ELR (cell line): ENCODE measurements around the gene RAB15.

ENCODE experiments used
- DNase-seq: peaks from one replicate; pipeline ENCODE4 v3.0.0-alpha.2; 2015; ENCODE audit warnings: low read depth

RAB15 gene

GRCh38 chr14:64954491-64955240 lies 17.5 kb downstream of the RAB15 start:
- no peak for DNase-seq

GRCh38 chr14:64953661-64954060 lies 18.5 kb downstream of the RAB15 start:
- DNase-seq = no peak

- no peak for DNase-seq
Observed at GRCh38 chr14:64953310-64953654, 18.9 kb downstream of the RAB15 start.

DNA sequence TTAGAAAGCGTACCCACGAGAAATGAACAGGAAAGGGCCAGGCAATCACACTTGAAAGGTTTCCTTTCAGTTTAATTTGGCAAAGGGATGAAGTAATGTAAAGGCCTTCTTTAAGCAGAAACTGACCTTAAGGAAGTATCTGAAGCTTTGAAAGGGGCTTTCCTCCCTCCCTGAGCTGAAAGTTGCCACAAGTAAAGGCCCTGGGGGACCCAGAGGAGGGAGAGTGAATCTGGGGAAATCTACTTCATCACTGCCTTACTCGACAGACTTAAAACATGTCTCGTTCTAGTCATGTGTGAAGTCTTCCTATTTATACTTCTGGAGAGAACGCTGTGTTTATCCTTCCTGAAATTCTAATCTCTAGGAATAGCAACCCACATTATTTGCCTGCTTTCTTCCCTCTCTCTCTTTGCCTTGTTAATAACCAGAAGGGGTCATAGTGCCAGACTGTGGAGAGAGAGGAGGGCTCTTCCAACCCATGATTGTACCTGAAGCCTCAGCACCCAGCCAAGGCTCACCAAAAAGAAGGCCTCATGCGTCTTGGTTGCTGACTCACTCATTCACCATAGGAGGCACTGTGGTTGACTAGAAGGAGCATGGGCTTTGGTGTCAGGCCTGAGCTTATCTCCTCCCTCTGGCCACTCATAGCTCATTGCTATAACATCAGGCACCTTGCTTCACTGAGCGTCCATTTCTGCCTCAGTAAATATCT lies 19.4 kb downstream of the RAB15 start:
- no peak for DNase-seq

GRCh38 chr14:64951724-64952123 lies 20.4 kb downstream of the RAB15 start:
- DNase-seq = no peak

DNA sequence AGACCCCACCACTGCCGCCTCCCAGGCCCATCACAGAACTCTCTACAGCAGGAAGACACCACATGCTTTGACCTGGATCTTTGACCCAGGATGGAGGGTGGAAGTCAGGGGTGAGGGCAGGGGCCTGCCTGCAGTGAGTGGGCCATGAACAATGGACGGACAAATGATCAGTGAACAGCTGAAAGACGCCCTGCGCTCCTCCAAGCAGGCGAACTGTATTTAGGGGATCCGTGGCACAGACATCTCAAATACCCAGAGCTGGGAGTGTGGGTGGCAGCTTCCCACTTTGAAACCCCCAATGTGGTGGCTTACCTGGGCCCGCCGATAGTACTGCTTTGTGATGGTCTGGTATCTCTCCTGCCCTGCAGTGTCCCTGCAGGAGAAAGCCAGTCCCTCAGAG lies 20.8 kb downstream of the RAB15 start:
- no peak for DNase-seq

GRCh38 chr14:64950889-64951288 lies 21.2 kb downstream of the RAB15 start:
- no peak for DNase-seq

GRCh38 chr14:64948612-64949210 lies 23.4 kb downstream of the RAB15 start:
- DNase-seq = no peak

- DNase-seq = no peak
Observed at GRCh38 chr14:64947710-64948611, 24.2 kb downstream of the RAB15 start.

- no peak for DNase-seq
Observed at GRCh38 chr14:64946310-64947045, 25.7 kb downstream of the RAB15 start.

- no peak for DNase-seq
Observed at GRCh38 chr14:64945431-64946178, 26.5 kb downstream of the RAB15 start.

- no peak for DNase-seq
Observed at GRCh38 chr14:64944861-64945260, 27.3 kb downstream of the RAB15 start.

GRCh38 chr14:64944041-64944440 lies 28.1 kb downstream of the RAB15 start:
- DNase-seq = no peak

- DNase-seq = no peak
Observed at GRCh38 chr14:64943556-64943955, 28.6 kb downstream of the RAB15 start.

DNA sequence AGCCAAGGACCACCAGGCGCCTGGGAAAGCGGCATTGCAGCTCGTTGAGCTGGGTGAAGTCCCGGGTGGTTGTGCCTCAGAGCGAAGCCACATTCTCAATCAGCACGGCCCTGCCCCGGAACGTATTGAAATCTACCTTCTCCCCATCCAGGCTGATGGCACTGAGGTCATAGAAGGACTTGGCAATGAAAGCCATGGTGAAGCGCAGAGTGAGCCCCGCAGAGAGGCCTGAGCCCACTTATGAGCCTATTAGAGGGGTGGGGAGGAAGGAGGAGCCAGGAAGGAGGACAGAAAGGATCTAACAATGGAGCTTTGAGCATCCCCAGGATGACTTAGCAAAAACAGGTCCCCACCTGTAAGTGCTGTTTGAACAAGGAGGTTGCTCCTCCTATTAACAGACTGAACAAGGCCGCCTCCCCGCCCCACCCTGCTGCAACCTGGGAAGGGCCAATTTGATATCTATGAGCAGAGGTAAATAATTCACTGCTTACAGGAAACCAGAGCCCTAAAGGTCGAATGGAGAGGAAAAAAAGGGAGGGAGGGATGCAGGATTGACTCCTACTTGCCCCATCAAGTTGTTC lies 29.5 kb downstream of the RAB15 start, which contains the start of gene GPX2:
GPX2 (minus strand) TSS at position 215 of the 581 bp plus-strand sequence; CDS start at position 196, 19 bp downstream.
- no peak for DNase-seq

DNA sequence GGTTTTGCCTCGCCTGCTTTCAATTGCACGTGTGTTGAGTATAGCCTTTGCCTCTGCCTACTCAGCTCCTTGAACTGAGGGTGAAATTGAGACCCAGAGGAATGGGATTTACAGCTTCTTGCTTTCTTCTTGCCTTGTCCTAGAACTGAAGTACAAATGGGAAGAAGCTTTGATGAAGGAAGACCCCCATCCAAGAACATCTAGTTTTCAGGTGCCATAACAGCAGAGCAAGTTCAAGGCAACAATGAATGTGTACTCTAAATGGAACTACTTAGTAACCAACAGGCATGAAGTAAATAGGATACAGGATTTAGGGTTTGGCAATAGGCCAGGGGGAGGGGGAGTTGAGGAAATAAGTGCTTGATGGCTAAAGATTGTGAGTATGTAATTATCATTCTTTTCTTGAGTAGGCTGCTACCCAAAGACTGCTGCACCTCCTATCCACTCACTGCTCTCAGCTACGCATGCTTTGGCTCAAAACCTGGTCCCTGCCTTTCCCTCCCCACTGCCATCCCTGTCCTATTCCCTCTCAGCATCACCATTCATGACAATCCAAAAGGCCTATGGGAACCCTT lies 31.7 kb downstream of the RAB15 start:
- DNase-seq = no peak

- DNase-seq = no peak
Observed at GRCh38 chr14:64939817-64940190, 32.3 kb downstream of the RAB15 start.

DNA sequence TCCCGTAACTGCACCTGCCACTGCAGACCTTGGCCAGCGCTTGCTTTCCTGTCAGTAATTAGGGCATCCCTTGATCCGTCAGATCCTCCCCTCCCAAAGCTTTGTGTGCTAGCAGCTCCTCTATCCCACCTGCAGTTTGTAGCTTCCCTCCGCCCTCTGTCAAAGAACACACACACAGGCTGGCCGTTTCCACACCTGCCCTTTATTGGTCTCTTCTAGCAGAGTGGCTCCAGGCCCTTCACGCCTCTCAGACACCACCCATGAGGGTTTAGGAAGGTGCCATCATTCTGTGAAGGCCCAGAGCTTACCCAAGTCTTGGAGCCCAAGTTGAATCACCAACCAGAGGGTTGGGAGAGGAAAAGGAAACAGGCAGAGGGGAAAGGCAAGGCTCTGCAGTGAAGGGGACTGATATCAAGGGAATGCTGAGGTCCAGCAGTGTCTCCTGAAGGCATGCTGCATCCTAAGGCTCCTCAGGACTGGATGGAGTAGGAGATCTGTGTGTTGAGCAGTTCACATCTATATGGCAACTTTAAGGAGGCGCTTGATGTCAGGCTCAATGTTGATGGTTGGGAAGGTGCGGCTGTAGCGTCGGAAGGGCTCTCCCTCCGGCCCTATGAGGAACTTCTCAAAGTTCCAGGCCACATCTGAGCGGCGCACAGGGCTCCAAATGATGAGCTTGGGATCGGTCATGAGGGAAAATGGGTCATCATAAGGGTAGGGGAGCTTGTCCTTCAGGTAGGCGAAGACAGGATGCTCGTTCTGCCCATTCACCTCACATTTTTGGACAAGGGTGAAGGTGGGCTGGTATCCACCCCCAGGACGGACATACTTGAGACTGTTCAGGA lies 32.9 kb downstream of the RAB15 start:
- DNase-seq = no peak

- peak; percentile 29 for DNase-seq
Observed at GRCh38 chr14:64937821-64938193, 34.3 kb downstream of the RAB15 start.
